ENCODE data around the gene GATA3.
"Not testable (repeated sequence)": the region's sequence is repeated elsewhere in the genome, so short reads cannot be mapped to it uniquely, and the experiment has no call there.

The GATA3 gene

GRCh38 chr10:8054494-8055407 lies at the start of gene GATA3:
TSS of gene GATA3 (plus strand) at chr10:8054688. CDS start at chr10:8055656, 968 bp downstream.
- no peak for DNase-seq (ENCODE audit: low read depth)

- DNase-seq (ENCODE audit: low read depth): no peak
Measured at GRCh38 chr10:8006274-8006999, 48.1 kb upstream of the GATA3 start.

GRCh38 chr10:8009031-8009430 lies 45.5 kb upstream of the GATA3 start:
- no peak for DNase-seq (ENCODE audit: low read depth)

GRCh38 chr10:8013006-8013405 lies 41.5 kb upstream of the GATA3 start:
- DNase-seq (ENCODE audit: low read depth): no peak

- DNase-seq (ENCODE audit: low read depth): no peak
Measured at GRCh38 chr10:8013619-8014018, 40.9 kb upstream of the GATA3 start.

- DNase-seq (ENCODE audit: low read depth): no peak
Measured at GRCh38 chr10:8014649-8015048, 39.8 kb upstream of the GATA3 start.

- no peak for DNase-seq (ENCODE audit: low read depth)
Measured at GRCh38 chr10:8017277-8017676, 37.2 kb upstream of the GATA3 start.

- DNase-seq (ENCODE audit: low read depth): no peak
Measured at GRCh38 chr10:8023321-8023720, 31.2 kb upstream of the GATA3 start.

- DNase-seq (ENCODE audit: low read depth): no peak
Measured at GRCh38 chr10:8023851-8024250, 30.6 kb upstream of the GATA3 start.

- DNase-seq (ENCODE audit: low read depth): no peak
Measured at GRCh38 chr10:8026349-8027259, 27.9 kb upstream of the GATA3 start.

GRCh38 chr10:8031211-8031610 lies 23.3 kb upstream of the GATA3 start:
- DNase-seq (ENCODE audit: low read depth): not testable (repeated sequence)

- DNase-seq (ENCODE audit: low read depth): no peak
Measured at GRCh38 chr10:8032558-8032957, 21.9 kb upstream of the GATA3 start.

GRCh38 chr10:8033812-8034465 lies 20.5 kb upstream of the GATA3 start:
- DNase-seq (ENCODE audit: low read depth): no peak

- DNase-seq (ENCODE audit: low read depth): no peak
Measured at GRCh38 chr10:8034466-8035005, 20.0 kb upstream of the GATA3 start.

GRCh38 chr10:8035006-8035640 lies 19.4 kb upstream of the GATA3 start:
- no peak for DNase-seq (ENCODE audit: low read depth)

- no peak for DNase-seq (ENCODE audit: low read depth)
Measured at GRCh38 chr10:8035641-8036470, 18.6 kb upstream of the GATA3 start.

- no peak for DNase-seq (ENCODE audit: low read depth)
Measured at GRCh38 chr10:8036506-8037198, 17.8 kb upstream of the GATA3 start.

GRCh38 chr10:8037199-8037801 lies 17.2 kb upstream of the GATA3 start:
- no peak for DNase-seq (ENCODE audit: low read depth)
